ENCODE measurements around the gene NFIA.

The NFIA gene

DNA sequence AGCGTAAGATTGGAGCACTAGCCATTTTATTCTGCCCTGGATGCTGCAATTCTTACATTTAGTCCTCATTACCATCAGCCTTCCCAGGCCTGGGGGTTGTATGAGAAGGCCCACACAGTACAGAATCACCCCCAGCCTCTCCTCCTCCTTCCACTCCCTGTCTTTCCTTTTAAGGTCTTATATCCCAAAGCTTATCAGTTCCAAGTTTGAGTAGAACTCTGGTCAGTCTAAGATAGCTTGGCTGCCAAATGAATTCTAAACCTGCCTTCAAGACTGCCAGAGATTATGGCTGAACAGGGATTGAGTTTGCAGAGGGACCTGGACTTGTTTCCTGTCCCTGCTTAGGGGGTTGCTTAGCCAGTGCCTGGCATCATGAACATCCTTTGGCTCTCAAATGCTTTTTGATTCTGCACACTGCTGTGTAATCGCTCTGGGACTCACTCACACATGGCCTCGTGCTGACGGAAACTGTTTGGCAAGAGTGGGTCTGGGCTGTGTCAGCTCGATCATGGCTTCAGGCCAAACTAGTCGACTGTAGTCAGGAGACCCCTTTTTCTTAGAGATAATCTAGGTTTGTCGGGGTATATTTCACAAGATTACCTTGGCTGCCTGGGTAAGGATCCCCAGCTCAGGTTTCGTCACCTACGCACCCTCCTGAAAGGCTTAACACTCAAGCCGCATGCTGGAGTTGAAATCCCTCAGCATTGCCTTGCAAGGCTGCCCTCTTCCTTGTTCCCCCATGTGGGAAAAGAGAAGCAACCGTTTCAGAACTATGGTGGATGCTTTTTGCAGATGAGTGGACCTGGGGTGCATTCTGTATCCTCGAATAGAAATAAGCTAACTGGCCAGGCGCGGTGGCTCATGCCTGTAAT, 252.6 kb downstream of the NFIA start:
- no peak for DNase-seq (ENCODE audit: low read depth)

DNA sequence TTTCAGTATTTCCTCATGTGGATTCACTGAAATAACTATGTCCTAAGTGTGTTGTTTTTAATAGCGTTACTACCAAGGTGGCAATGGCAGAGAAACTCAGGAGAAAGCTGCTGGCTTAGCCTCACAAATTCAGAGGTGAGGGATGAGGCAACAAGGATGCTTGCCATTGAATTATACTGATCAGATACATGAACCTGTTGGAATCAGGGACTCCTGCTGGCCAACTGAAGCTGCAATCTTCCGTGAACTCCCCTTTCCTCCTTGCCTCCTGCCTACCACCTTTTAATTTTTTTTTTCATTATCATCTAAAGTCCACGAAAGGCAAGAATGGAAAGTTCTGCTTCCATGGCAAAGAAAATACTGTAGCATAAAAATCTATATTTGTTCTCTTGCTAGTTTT, 254.7 kb downstream of the NFIA start:
- DNase-seq (ENCODE audit: low read depth) = no peak

DNA sequence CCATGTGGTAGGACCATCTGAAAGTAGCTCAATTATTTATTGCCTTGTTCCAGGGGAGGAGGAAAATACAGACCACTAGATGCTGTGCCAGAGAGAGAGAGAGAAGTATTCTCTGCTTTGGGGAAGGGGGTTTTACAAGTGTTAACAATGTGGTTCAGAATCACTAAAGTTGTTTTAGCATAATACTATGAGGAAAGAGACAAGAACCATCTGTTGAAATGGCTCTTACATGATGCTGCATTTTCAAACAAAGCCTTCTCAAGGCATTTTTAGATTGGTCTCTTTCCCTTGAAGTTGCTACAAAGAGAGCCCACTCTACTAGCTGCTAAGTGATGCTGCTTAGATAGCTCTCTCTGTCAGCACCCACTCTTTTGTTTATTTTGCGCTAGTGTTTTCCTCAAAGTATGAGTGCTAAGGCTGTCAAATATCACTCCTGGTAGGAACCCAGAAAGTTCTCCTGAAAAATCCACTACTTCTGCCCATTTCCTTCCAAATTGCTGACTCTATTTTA, 255.1 kb downstream of the NFIA start:
- no peak for DNase-seq (ENCODE audit: low read depth)

DNA sequence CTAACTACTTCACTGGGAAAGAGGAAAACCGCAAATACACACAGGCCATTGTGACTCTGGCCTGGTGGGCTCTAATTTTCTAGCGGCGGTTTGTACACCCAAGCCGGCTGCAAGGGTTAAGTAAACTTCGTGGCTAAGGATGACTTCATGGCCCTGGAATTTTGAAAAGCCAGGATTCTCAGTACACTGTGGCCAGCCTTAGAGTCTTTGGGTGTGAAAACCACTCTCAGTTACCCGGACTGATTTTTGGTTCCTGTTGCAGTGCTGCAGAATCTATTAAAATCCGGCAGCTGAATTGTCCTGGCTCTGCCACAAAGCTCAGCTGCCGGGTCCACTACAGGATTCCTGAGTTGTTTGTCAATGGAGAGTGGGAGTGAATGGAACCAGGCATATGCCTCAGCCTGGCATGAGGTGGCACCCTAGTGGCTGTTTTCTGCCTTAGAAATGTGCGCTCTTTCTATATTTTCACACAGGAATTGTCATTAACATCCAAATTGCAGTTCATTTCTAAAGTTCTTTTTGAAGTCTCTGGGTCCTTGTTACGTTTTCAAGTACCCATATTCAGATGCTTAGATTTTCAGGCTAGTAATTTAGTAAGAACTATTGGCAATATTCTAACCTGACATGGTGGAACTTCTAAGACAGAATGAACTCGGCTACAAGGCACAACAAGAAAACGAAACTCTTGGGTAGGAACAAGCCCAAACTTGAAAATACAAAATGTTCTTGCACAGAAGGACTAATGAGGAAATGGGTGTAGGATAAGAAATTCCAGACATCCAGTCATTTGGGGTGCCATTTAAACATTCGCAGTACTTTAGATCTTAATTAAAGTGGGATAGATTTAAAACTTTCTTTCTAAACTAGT, 255.9 kb downstream of the NFIA start:
- DNase-seq (ENCODE audit: low read depth) = no peak

DNA sequence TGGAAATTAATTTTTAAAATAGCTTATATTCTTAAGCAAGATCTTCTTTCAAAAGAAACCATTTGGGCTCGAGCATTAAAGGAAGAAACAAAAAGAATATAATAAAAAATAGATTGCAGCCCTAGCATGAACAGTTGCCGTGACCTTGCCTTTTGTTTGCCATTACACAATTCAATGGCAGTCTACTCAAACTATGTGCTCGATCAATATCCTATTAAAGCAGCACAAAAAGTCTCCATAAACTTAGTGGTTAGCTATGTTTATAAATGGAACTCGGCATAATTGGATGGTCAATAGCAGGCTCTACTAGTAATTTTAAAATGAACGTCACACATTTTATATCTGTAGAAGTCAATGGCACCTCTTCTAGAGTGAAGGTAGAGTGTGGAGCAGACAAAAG, 256.5 kb downstream of the NFIA start:
- DNase-seq (ENCODE audit: low read depth) = no peak

DNA sequence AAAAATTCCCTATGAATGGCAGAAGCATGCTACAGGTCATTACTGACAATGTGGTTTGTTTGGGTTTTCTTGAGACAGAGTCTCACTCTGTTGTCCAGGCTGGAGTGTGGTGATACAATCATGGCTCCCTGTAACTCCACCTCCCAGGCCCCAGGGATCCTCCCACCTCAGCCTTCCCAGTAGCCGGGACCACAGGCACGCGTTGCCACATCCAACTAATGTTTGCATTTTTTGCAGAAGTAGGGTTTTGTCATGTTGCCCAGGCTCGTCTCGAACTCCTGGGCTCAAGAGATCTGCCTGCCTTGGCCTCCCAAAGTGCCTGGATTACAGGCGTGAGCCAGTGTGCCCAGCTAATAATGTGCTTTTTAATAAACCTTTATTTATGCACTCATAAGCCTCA, 259.1 kb downstream of the NFIA start:
- DNase-seq (ENCODE audit: low read depth) = no peak

DNA sequence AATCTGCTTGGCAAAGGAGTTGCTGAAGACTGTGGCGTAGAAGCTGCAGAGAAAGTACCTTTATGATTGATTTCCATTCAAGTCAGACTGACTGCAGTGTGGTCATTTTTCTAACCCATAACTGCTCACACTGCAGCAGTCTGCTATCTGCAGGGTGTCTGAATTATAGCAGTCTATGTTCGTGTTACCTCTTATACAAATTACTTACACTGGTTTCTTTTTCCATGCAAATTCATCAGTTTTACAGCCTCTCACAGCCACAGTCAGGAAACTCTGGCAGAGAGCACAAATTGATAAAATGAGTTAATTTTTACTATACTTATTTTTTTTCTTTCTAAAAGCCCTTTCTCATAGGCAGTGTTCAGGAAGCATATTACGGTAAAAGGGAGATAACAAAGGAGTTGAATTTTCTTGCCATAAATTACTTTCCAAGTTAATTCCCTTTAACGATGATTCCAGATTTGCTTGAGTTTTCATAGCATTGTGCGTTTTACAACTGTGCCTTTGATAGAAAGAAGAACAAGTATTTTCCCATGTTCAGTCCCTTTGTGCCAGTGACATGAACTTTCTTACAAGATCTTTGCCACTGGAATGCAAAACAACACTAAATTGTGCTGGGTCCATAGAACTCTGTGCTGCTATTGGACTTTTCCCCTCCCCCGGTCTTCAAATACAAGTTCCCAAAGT, 261.5 kb downstream of the NFIA start:
- no peak for DNase-seq (ENCODE audit: low read depth)

DNA sequence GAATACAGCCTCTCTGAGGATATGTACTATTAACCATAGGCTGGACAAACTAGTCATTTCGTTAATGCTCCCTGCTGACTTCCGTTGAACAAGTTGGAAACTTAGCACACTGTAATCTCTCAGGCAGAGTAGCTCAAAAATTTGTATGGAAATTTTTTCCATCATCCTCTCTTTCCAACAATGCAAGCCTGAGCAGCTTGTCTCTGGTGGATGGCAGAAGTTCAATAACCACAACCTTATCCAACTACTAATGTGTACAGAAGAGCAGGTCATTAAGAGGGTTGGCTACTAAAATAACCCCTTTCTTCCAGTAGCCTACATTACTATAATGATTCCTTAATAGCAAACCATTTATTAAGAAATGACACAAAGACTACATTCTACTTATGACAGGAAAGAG, 262.3 kb downstream of the NFIA start:
- DNase-seq (ENCODE audit: low read depth) = no peak

DNA sequence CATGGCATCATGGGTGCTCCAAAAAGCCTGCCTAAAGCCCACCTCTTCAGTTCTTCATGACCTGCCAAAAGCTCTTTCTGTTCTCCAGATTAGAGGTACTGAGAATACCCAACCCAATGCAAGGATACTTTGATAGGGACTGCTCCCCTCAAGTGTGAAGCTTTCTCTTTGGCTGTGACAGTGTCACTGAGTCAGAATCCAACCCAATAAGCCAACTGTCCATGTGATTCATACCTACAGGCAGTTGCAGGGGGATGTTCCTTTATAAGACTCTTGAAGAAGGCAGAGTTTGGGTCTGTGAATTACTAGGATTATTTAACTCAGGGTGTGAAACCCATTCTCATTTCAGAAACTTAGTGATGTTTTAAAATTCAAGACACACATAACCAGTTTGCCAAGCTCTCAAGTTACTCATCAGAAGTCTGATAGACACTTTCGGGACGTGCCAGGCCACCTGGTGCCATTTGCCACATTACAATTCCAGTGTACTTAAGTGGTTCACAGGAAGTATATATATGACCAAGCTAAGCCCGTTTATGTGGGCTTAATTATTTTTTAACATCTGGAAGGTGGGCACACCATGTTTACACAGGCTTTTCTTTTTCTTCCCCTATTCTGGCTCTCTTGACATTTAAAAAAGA, 265.8 kb downstream of the NFIA start:
- DNase-seq (ENCODE audit: low read depth) = no peak

DNA sequence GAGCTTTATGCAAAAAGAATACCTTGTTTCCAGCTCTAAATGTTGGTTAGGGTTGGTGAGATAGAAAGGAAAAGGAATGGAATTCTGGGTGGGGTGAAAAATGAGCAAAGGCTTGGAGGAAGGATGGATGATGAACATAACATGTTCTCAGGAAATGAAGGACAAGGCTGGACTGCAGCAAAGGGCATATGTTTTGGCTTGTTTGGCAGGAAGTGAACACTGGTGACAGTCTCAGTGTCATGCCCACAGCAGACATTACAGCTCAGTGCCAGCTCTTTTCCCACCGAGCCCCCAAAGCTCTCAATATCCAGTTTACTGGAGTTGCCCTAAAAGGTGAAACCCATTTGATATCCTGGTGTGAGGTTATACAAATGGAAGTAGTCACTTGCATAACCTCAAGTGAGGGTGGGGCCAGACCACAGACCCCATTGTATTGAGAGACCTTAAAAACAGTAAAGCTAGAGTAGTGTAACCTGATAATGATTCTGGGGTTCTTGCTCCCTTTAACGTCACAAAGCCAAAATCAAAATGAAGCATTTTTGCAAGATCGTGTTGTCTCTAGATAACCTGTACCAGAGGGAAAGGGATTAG, 270.6 kb downstream of the NFIA start:
- no peak for DNase-seq (ENCODE audit: low read depth)

DNA sequence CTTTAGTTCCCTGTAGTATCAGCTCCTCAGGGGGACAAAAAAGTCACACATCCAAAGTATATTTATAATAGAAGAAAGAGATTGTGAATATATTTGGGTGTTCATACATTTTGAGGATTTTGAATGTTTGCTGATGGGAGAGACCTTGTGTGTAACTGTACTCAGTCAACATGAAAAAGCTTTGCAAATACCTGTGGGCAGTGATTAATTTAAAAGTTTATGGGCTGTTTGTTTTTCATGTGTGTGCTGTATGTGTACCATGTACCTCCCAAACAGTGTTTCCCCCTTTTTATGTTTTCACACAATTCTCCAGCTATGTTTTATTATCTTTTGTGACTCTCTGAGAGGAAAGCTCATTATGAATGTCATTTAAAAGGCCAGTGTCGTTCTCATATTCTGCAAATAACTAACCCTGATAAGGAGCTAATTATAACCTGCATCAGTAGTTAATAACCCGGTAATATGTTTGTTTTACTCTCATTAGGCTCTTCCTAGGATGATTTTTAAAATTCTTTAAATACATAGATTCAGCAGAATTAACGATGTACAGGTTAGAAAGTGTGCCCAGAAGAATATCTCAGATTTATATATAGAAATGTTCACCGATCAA, 271.5 kb downstream of the NFIA start:
- DNase-seq (ENCODE audit: low read depth) = no peak

DNA sequence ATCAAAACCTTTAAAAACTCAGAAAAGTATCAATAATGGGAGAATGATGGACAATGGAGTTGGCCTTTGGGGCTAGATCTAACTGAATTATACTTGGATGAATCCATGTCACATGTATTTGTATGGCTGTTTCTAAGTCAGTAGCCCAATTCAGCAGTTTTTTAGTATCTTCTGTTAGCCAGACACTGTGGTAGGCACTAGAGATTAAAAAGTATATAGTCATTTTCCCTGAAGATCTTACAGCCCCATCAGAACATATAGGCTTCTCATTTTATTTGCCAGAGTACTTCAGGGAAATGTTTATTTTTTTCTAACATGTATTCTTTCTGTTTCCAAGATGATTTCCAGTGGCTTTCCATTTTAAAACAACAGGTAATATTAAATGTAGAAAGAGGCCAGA, 273.7 kb downstream of the NFIA start:
- no peak for DNase-seq (ENCODE audit: low read depth)

DNA sequence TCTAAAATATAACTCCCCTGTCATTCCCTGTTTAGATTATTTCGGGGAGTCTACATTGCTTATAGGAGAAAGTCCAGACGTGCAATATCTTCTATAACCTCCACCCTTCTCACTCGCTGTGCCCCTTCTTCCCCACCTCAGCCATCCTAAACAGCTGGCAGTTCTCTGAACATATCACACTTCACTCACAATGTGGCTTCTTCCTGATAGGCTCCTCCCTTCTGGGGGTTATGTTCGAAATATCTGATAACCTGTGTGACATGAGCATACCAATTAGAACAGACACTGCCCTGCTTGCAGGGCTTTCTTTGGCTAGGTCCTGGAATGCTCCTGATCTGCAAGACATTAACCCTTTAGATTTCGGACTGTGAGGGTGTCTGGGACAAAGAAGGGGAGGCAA, 274.6 kb downstream of the NFIA start:
- DNase-seq (ENCODE audit: low read depth) = no peak

DNA sequence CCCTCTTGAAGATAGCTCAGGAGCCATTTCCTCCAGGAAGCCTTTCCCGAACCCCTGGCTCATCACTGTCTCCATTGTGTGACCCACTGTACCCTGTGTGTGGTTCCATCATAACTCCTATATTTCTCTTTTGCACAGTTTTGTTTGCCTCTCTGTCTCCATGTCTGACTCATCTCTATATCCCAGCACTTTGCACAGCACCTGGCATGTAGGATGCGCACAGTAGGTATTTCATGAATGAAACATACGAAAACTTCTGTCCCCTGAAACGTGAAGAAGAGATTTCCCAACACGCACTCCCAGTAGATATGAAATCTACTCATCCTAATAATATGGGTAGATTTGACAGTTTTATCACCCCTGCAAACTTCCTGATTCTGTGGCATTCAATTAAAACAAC, 275.2 kb downstream of the NFIA start:
- DNase-seq (ENCODE audit: low read depth) = no peak

DNA sequence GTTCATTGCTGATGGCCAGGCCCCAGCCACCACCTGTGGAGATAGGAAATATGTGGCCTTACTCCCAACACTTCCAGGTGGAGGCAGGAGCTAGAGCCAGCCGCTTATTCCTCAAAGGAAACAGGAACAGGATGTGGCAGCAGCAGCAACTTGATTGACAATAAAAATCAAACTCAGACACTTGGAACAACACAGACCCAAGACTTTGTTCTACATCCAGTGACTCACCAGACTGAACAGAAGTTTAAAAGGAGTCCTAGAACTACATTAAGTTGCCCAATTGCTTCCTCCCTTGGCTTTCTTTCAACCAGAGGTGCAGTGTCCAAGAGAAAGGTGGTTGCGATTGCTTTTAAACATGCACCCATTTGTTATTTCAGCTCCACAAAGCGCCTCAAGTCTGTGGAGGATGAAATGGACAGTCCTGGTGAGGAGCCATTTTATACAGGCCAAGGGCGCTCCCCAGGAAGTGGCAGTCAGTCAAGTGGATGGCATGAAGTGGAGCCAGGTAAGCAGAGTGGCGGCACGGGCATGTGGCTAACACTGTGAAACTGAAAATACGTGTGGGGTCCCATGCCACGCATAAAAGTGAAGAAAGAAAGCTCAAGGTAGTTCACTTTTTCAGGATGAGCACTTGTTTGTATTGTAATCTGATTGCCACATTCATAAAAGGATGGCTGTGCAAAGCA, 276.6 kb downstream of the NFIA start:
- no peak for DNase-seq (ENCODE audit: low read depth)

DNA sequence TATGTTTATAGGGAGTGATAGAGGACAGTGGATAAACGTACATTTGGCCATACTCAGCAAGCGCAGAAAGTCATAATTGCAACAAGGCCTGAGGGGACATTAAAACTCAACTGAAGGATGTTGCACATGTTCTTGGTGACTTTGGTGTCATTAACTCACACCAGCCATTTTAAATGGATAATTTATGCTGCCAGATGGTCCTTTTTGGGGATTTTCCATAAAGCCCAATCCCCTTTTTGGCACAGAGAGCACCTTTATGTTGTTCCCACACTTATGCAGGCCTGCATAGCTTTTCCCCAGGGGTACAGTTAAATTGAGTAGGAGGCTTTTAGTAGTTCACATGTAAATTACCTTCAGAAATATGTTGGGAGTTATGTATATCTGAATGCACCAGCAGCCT, 279.6 kb downstream of the NFIA start:
- no peak for DNase-seq (ENCODE audit: low read depth)

DNA sequence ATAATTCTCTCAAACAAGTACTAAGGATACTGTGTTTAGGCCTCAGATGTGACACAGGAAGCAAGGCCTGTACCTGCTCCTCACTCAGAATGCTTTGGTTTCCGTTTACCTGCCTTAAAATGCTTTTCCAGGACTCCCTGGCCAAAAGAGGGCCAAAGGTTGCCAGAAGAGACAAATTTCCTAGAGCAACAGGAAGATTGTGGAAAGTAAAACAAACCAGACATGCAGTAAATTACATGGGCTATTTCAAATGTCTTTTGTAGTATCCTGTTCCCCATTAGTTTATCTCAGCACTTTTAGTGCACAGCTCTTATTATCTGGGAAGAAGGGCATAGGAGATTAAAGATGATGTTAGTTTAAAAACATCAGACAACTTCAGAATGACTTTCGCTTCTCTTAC, 280.0 kb downstream of the NFIA start:
- no peak for DNase-seq (ENCODE audit: low read depth)

DNA sequence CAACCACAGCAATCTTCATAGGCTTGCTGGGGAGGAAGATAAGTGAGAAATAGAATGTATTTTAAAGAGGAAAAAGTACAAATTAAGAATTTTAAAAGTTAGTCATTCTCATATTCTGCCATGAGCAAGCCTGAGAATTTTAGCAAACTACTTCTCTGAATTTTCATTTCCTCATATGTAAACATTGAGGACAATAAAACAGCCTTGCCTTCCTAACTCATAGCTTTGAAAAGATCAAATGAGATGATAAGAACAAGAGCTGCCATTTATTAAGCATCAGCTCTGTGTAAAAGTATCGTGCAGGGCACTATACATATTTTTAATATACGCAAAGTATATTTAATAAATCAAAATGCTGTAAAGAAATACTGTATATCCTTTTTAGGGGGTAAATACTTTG, 286.0 kb downstream of the NFIA start:
- no peak for DNase-seq (ENCODE audit: low read depth)

DNA sequence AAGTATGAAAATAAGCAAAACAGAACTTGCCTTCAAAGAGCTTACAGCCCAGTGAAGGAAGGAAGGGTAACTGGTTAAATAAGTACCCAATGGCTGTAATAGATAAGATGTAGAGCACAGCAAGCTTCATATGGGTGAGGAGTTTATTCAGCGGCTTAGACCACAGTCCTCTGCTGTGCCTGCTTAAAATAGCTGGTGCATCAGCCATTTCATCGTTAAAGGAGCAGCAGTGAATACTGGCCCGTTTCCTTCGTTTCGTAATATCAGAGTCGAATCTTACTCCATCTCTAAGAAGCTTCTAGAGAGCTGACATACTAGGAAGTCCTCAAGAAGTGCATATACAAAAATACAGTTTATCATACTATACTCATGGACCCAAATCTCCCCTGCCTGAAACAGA, 286.5 kb downstream of the NFIA start:
- no peak for DNase-seq (ENCODE audit: low read depth)

DNA sequence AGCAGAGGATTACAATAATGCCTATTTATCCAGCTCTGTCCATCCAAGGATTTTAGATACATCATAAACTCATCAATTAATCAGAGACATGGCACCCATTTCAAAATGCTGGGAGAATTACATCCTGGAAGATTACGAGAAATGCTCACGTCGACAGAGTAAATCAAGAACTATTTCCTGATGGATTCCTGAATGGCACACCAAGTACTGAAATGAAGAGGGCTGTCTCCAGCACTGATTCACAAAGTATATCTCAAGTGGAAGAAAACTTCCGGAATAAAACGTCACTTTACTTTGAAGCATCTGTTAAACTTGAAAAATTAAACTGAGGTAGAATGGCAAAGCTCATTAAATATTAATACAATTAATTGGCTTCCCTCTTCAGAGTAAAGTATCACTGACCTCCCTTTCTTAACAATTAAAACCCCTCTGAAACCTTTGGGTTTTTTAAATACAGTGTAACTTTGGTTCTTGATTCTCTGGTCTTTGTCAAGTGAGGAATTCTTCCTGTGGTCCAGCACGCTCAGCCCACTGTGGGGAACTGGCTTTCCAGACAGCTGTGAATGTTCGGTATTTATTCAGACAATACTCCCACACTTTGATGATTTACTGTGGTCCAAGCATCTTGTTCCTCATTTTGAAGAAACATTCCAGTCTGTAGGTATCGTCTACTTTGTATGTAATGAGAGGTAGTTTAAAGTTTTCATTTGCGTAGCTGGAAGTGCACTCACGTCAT, 288.0 kb downstream of the NFIA start:
- no peak for DNase-seq (ENCODE audit: low read depth)

Data from stimulated activated CD8-positive, alpha-beta memory T cell treated with anti-CD3 and anti-CD28 coated beads, Interleukin-15, amount 100 ng/mL, for 24 hours (primary cell).